Measurements from ENCODE around the gene HELZ2.

The HELZ2 gene

DNA sequence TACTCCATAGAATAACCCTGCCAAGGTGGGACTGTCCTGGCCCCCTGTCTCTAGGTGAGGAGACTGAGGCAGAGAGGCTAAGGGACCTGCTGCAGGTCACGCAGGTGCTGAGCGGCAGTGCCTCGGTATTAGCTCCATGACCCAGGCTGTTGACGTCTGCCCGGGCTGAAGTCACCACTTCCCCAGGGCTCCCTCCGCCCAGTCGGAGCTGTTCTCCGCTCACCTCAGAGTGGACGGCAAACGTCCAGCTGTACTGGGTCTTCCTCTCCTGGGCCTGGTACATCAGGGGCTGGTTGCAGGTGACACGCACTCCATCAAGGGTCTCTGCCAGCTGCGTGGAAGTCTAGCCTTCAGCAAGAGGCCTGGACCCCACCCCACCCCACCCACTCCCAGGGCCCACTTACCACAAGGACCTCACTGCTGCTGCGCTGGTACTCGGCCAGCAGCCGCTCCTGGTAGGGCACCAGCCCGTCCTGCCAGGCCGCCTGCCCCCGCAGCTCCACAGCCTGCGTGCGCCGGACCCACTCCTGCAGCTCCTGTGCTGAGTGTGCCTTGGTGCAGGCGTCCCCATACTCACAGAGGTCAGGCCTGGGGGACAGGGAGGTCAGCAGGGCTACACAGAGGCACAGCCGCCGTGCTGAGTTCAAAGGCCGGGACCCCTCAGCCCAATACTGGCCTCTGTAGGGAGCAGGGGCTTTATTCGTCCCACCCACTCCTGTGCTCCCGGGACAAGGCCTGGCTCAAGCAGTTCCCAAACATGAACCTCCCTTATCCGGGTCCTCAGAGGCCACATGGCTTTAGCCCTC, 3.6 kb downstream of the HELZ2 start:
- H3K4me3 ChIP-seq (ENCODE audit: low read depth in 1 of 2, low read length in 2 of 2): no peak overlapping the region
- no peak overlapping the region for H3K9ac ChIP-seq (ENCODE audit: low read depth in 1 of 2, low read length in 2 of 2)
- no peaks in the 10 kb centered on the region for H3K36me3 ChIP-seq (ENCODE audit: control insufficient read depth in 1 of 2, insufficient read depth in 2 of 2, low read length in 2 of 2)
- peaks cover 11 to 31% of the 10 kb centered on the region in 2 donors for H3K4me1 ChIP-seq (ENCODE audit: control insufficient read depth in 1 of 2, insufficient read depth in 2 of 2, low read length in 2 of 2)
- peaks cover 0 to under 1% of the 10 kb centered on the region in 2 donors for H3K27me3 ChIP-seq (ENCODE audit: control insufficient read depth in 1 of 2, insufficient read depth in 2 of 2, low read length in 2 of 2)
- H3K9me3 ChIP-seq (ENCODE audit: control insufficient read depth in 1 of 2, low read length in 2 of 2): no peaks in the 10 kb centered on the region
- no peak overlapping the region for H3K27ac ChIP-seq (ENCODE audit: low read depth, low read length)

DNA sequence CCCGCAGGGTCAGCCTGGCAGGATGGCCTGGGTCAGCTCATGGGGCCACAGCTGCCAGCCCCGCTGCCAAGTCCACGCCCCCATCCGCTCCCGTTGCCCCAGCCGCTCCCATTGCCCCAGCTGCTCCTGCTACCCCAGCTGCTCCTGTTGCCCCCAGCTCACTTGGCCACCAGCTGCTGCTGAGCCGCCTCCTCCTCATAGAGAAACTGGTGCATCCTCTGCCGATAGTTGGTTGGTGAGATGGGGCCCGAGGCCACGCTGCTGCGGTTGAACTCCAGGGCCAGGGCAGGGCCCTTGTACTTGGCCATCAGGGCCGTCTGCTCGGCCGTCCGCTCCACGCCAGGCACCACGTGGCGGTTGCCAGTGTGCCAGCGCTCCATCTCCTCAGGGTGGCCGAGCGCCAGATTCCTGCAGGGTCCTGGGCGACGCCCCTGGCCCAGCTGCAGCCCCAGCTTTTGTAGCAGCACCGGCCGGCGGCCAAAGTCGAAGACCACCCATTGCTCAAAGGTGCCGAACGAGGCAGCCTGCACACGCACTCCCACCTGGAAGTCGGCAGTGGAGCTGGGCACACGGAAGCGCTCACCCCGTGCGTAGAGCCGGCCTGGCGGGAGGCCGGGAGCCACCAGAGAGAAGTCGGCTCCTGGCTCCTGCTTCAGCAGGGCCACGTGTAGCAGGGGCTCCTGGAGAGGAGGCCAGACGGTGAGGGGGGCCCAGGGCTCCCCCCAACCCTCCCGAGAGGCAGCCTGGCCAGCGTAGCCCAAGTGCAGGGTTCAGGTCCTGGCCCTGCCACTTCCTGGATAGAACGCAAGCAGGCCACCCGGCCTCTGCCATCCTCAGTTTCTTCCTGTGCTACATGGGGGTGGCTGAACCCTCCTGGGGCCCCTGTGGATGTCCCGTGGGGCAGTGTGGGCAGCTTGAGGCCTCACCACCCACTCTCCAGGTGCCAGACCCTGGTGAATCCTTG, 4.8 kb downstream of the HELZ2 start:
- peaks cover 6 to 28% of the 10 kb centered on the region in 2 donors for H3K4me1 ChIP-seq (ENCODE audit: control insufficient read depth in 1 of 2, insufficient read depth in 2 of 2, low read length in 2 of 2)
- H3K4me3 ChIP-seq (ENCODE audit: low read depth in 1 of 2, low read length in 2 of 2): no peak overlapping the region
- H3K9me3 ChIP-seq (ENCODE audit: control insufficient read depth in 1 of 2, low read length in 2 of 2): no peaks in the 10 kb centered on the region
- no peaks in the 10 kb centered on the region for H3K27me3 ChIP-seq (ENCODE audit: control insufficient read depth in 1 of 2, insufficient read depth in 2 of 2, low read length in 2 of 2)
- H3K9ac ChIP-seq (ENCODE audit: low read depth in 1 of 2, low read length in 2 of 2): no peak overlapping the region
- H3K27ac ChIP-seq (ENCODE audit: low read depth, low read length): no peak overlapping the region
- H3K36me3 ChIP-seq (ENCODE audit: control insufficient read depth in 1 of 2, insufficient read depth in 2 of 2, low read length in 2 of 2): peaks cover 0 to 4% of the 10 kb centered on the region in 2 donors

DNA sequence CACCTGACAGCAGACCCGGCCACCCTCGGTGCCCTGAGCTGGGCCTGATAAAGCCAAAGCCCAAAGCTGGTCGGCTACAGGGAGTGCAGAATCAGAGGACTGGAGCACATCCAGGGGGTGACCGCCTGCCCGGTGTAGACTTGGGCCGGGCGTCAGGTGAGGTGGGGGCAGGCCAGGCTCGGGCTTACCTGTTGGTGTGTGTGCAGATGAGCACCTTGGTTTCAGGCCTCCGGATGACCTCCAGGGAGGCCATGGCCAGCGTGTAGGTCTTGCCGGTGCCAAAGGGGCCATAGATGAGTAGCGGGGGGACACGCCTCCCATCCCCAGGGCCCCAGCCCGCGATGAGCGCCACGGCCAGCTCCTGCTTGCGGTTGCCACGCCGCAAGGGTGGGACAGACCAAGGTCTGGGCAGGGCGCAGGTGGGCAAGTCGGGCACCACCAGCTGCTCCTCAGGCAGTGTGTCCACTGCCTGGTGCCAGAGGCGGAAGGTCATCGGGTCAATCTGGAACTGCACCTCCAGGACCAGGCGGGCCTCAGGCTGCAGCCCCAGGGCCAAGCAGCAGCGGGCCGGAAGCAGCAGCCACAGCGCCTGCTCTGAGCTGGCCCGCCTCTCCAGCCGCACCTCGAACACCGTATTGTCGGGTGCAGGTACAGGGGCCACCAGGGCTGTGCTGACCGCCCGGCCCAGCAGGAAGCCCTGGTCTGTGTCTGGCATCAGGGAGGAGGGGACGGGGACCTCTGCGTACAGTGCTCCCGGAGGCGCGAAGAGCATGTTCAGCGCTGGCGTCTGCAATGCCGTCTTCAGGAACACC, 5.7 kb downstream of the HELZ2 start:
- H3K9ac ChIP-seq (ENCODE audit: low read depth in 1 of 2, low read length in 2 of 2): no peak overlapping the region
- peaks cover 5 to 24% of the 10 kb centered on the region in 2 donors for H3K4me1 ChIP-seq (ENCODE audit: control insufficient read depth in 1 of 2, insufficient read depth in 2 of 2, low read length in 2 of 2)
- H3K27me3 ChIP-seq (ENCODE audit: control insufficient read depth in 1 of 2, insufficient read depth in 2 of 2, low read length in 2 of 2): no peaks in the 10 kb centered on the region
- H3K9me3 ChIP-seq (ENCODE audit: control insufficient read depth in 1 of 2, low read length in 2 of 2): no peaks in the 10 kb centered on the region
- H3K36me3 ChIP-seq (ENCODE audit: control insufficient read depth in 1 of 2, insufficient read depth in 2 of 2, low read length in 2 of 2): peaks cover 0 to 11% of the 10 kb centered on the region in 2 donors
- H3K27ac ChIP-seq (ENCODE audit: low read depth, low read length): no peak overlapping the region
- peak overlapping the region; percentile 30 to 36 for H3K4me3 ChIP-seq (ENCODE audit: low read depth in 1 of 2, low read length in 2 of 2)

DNA sequence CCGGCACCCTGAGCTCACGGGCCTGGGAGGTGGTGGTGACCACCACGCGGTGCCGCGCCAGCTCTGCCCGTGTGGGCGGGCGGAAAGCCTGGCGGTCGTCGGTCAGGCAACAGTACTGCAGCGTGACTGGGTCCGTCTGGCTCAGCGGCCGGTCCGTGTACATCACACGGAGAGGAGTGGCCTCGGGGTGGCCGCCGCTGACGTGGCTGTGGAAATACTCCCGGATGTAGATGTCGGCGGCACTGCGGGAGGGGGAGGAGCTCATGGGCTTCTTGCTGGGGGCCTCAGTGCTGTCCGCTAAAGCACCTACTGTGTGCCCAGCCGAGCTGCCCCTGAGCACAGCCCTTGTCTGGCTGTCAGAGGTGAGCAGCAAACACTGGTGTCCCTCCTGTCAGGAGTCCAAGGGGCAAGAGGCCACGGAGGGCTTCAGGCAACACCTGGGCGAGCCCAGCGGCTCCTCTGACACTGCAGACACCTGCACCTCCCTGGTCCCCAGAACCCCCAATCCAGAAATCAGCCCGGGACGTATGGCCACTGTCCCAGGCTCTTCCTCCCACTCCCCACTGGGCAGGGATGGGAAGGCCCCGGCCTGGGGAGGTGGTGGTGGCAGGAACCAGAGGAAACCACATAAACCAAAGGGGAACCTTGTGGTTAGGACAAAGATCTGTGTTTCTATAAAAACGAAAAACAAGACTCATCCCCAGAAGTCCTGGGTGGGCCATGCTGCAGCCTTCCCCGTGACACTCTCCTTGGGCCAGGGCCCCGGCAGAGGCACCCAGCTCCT, 6.5 kb downstream of the HELZ2 start:
- Histone ChIP-seq H3K9ac (ENCODE audit: low read depth in 1 of 2, low read length in 2 of 2) (no peak overlapping the region), H3K27ac (ENCODE audit: low read depth, low read length) (no peak overlapping the region)

DNA sequence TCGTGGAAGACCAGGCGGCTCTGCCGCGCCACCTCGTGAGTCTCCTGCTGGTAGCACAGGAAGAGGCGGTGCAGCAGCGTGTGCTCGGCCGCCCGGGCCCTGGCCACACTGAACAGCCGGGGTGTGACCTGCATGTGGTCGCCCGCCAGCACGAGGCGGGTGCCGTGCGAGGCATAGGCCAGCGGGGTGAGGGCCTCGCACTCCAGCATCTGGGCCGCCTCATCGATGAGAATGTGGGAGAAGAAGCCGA, 7.0 kb downstream of the HELZ2 start:
- Histone ChIP-seq H3K9ac (ENCODE audit: low read depth in 1 of 2, low read length in 2 of 2) (no peak overlapping the region), H3K27ac (ENCODE audit: low read depth, low read length) (no peak overlapping the region), H3K36me3 (ENCODE audit: control insufficient read depth in 1 of 2, insufficient read depth in 2 of 2, low read length in 2 of 2) (peaks cover 0 to 11% of the 10 kb centered on the region in 2 donors), H3K27me3 (ENCODE audit: control insufficient read depth in 1 of 2, insufficient read depth in 2 of 2, low read length in 2 of 2) (no peaks in the 10 kb centered on the region), H3K4me3 (ENCODE audit: low read depth in 1 of 2, low read length in 2 of 2) (no peak overlapping the region), H3K4me1 (ENCODE audit: control insufficient read depth in 1 of 2, insufficient read depth in 2 of 2, low read length in 2 of 2) (peaks cover 0 to 17% of the 10 kb centered on the region in 2 donors), H3K9me3 (ENCODE audit: control insufficient read depth in 1 of 2, low read length in 2 of 2) (no peaks in the 10 kb centered on the region)

More for the DNA sequence above, 6.5 kb downstream of the HELZ2 start:
- Histone ChIP-seq H3K4me1 (ENCODE audit: control insufficient read depth in 1 of 2, insufficient read depth in 2 of 2, low read length in 2 of 2) (peaks cover 0 to 17% of the 10 kb centered on the region in 2 donors), H3K4me3 (ENCODE audit: low read depth in 1 of 2, low read length in 2 of 2) (peak overlapping the region; percentile 30 to 36), H3K27me3 (ENCODE audit: control insufficient read depth in 1 of 2, insufficient read depth in 2 of 2, low read length in 2 of 2) (no peaks in the 10 kb centered on the region), H3K9me3 (ENCODE audit: control insufficient read depth in 1 of 2, low read length in 2 of 2) (no peaks in the 10 kb centered on the region), H3K36me3 (ENCODE audit: control insufficient read depth in 1 of 2, insufficient read depth in 2 of 2, low read length in 2 of 2) (peaks cover 0 to 11% of the 10 kb centered on the region in 2 donors)

DNA sequence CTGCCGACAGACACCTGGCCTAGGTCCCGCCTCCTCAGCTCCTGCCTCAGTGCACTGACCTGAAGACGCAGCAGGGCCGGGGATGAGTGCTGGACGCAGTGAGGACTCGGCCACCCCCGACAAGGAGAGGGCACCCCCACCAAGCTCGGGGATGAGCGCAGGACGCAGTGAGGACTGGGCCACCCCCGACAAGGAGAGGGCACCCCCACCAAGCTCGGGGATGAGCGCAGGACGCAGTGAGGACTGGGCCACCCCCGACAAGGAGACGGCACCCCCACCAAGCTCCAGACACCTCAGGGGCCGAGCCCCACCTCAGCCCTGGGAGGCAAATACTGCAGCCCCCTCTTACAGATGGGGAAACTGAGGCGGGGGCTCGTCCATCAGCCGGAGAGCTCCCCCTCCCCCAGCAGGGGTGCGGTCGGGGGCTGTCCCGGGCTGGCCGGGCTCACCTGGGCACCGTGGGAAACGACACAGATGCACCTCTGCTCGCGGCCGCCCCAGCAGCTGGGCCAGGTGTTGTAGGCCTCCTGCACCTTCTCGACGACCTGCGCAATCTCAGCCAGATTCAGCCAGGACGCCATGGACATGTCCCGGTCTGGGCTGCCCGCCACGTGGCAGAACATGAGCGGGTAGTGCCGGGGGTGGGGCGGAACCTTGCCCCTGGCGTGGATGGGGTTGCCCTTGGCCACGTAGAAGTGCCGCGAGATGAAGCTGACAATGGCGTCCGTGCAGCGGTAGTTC, 7.5 kb downstream of the HELZ2 start:
- Histone ChIP-seq H3K4me1 (ENCODE audit: control insufficient read depth in 1 of 2, insufficient read depth in 2 of 2, low read length in 2 of 2) (peaks cover 0 to 17% of the 10 kb centered on the region in 2 donors), H3K27ac (ENCODE audit: low read depth, low read length) (no peak overlapping the region), H3K4me3 (ENCODE audit: low read depth in 1 of 2, low read length in 2 of 2) (no peak overlapping the region), H3K9me3 (ENCODE audit: control insufficient read depth in 1 of 2, low read length in 2 of 2) (no peaks in the 10 kb centered on the region), H3K9ac (ENCODE audit: low read depth in 1 of 2, low read length in 2 of 2) (no peak overlapping the region), H3K27me3 (ENCODE audit: control insufficient read depth in 1 of 2, insufficient read depth in 2 of 2, low read length in 2 of 2) (no peaks in the 10 kb centered on the region), H3K36me3 (ENCODE audit: control insufficient read depth in 1 of 2, insufficient read depth in 2 of 2, low read length in 2 of 2) (peaks cover 0 to 11% of the 10 kb centered on the region in 2 donors)

DNA sequence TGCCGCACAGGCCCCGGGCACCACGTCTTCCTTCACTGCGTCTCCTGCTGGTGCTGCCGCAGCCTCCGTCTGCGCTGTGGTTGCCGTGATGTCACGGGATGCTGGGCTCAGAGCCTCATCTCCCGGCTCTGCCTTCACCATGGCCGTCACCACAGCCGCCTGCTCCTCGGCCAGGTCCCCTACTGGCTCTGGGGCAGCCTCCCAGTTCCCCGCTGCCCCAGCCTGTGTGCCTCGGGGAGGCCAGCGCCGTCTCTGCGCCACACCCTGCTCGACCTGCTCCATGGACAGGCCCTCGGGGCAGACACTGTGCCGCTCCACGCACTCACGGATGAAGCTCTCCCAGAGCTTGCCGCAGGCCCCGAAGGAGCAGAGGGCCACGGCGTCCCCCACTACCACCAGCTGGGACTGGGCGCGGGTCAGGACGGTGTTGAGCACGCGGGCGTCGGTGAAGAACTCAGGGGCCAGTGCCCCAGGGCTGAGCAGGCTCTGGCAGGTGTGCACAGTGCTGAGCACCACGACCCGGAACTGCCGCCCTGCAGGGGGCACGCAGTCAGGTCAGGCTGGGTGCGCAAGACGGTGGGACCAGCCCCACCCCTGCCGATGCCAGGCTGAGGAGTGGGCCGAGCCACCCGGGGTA, 8.2 kb downstream of the HELZ2 start:
- no peak overlapping the region for H3K9ac ChIP-seq (ENCODE audit: low read depth in 1 of 2, low read length in 2 of 2)
- no peaks in the 10 kb centered on the region for H3K9me3 ChIP-seq (ENCODE audit: control insufficient read depth in 1 of 2, low read length in 2 of 2)
- H3K4me3 ChIP-seq (ENCODE audit: low read depth in 1 of 2, low read length in 2 of 2): no peak overlapping the region
- peaks cover 0 to 16% of the 10 kb centered on the region in 2 donors for H3K36me3 ChIP-seq (ENCODE audit: control insufficient read depth in 1 of 2, insufficient read depth in 2 of 2, low read length in 2 of 2)
- H3K27me3 ChIP-seq (ENCODE audit: control insufficient read depth in 1 of 2, insufficient read depth in 2 of 2, low read length in 2 of 2): no peaks in the 10 kb centered on the region
- H3K27ac ChIP-seq (ENCODE audit: low read depth, low read length): no peak overlapping the region
- peaks cover 0 to 17% of the 10 kb centered on the region in 2 donors for H3K4me1 ChIP-seq (ENCODE audit: control insufficient read depth in 1 of 2, insufficient read depth in 2 of 2, low read length in 2 of 2)

DNA sequence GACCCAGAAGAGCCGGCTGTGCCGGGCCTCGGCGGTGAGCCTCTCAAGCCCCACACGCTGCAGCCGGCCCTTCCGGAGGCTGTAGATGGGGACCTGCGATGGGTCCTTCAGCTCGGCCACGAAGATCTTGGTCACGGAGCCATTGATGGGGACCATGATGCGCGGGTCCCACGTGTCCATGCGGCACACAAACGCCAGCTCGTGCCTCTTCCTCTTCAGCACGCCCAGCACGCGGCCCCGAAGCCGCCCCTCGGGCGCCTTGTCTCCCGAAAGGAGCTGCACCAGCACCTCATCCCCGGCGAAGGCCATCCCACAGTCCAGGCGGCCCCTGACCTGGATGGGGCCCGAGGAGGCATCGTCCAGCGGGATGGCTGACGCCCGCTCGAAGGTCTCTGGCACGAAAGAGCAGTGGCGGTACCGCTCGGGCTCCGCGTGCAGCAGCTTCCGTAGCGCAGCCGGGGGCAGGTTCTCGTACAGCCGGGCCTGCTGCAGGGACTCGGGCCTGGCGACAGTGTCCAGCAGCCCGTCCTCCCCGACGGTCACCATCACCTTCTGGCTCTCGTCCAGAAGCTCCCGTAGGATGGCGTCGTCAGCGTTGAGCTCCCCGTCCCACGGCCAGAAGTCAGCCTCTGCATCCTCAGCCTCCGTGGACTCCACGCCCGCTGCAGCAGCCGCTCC, 8.9 kb downstream of the HELZ2 start:
- Histone ChIP-seq H3K9me3 (ENCODE audit: control insufficient read depth in 1 of 2, low read length in 2 of 2) (no peaks in the 10 kb centered on the region), H3K36me3 (ENCODE audit: control insufficient read depth in 1 of 2, insufficient read depth in 2 of 2, low read length in 2 of 2) (peaks cover 0 to 21% of the 10 kb centered on the region in 2 donors), H3K27ac (ENCODE audit: low read depth, low read length) (no peak overlapping the region), H3K4me1 (ENCODE audit: control insufficient read depth in 1 of 2, insufficient read depth in 2 of 2, low read length in 2 of 2) (peaks cover 0 to 17% of the 10 kb centered on the region in 2 donors), H3K27me3 (ENCODE audit: control insufficient read depth in 1 of 2, insufficient read depth in 2 of 2, low read length in 2 of 2) (no peaks in the 10 kb centered on the region), H3K9ac (ENCODE audit: low read depth in 1 of 2, low read length in 2 of 2) (no peak overlapping the region), H3K4me3 (ENCODE audit: low read depth in 1 of 2, low read length in 2 of 2) (no peak overlapping the region)
